T-cell (primary cell): Measurements from ENCODE around the gene IL36A. TPM values are rescaled to one million over a fixed set of nuclear protein-coding genes. Genes with fewer than 3 reads are reported as not detected.

Experiments
- ATAC-seq, 4 experiments: fragments of 200-7000 bp in 3 of 4; fragments of 150-1000 bp in 1 of 4; cut with Tn5 transposase; replicated peaks in 1 of 4; 1 replicate in 3 of 4; 2 replicates in 1 of 4; pipeline ENCODE4 v1.10.0; 2021; ENCODE audit warnings: moderate library complexity in 3 of 4, mild to moderate bottlenecking in 2 of 4, moderate number of reproducible peaks in 1 of 4
- CTCF ChIA-PET, 2 donors: fragments of 300-600 bp; sonication (Branson Sonifier 250); formaldehyde crosslinking; loops; one replicate each; lab custom pipeline; 2022; ENCODE audit warnings: antibody characterized with exemption in 2 of 2; lab: Charles Lee
- POLR2A ChIA-PET, 2 donors: fragments of 300-600 bp; sonication (Branson Sonifier 250); formaldehyde crosslinking; loops; one replicate each; lab custom pipeline; 2022; ENCODE audit warnings: antibody characterized with exemption in 2 of 2; lab: Charles Lee
- DNase-seq, 35 experiments: peaks; one replicate each; pipeline versions ENCODE4 v3.0.0 to v3.0.0-alpha.2; 2013 to 2023
- H3K27ac ChIP-seq: one replicate; pipeline ENCODE4 v1.5.1; 2013; ENCODE audit warnings: low read length
- H3K27me3 ChIP-seq, 2 experiments: replicated peaks in 1 of 2; 1 replicate in 1 of 2; 2 replicates in 1 of 2; pipeline versions ENCODE4 v1.6.1 to v1.7.0; 2013; ENCODE audit warnings: low read length in 1 of 2, mixed read lengths in 1 of 2; ENCODE audit not compliant: control insufficient read depth in 2 of 2, insufficient read depth in 2 of 2; ENCODE audit errors: extremely low read depth in 1 of 2
- H3K36me3 ChIP-seq, 2 donors: 1 replicate in 1 of 2; 2 replicates in 1 of 2; pipeline versions ENCODE4 v1.6.1 to v1.7.0; 2013; ENCODE audit warnings: low read length in 1 of 2; ENCODE audit not compliant: control insufficient read depth in 2 of 2, insufficient read depth in 1 of 2; ENCODE audit errors: extremely low read depth in 1 of 2
- H3K4me1 ChIP-seq, 2 experiments: 1 replicate in 1 of 2; 2 replicates in 1 of 2; pipeline versions ENCODE4 v1.6.1 to v1.7.0; 2013; ENCODE audit warnings: low read length in 2 of 2, mixed read lengths in 1 of 2; ENCODE audit not compliant: insufficient read depth in 2 of 2, control insufficient read depth in 1 of 2; ENCODE audit errors: extremely low read depth in 1 of 2
- H3K4me3 ChIP-seq, 2 donors: 1 replicate in 1 of 2; 2 replicates in 1 of 2; pipeline versions ENCODE4 v1.5.1 to v1.7.0; 2013; ENCODE audit warnings: mild to moderate bottlenecking in 2 of 2, low read length in 1 of 2, moderate library complexity in 1 of 2; ENCODE audit not compliant: control insufficient read depth in 1 of 2; ENCODE audit errors: extremely low read depth in 1 of 2
- H3K9me3 ChIP-seq: 2 replicates; pipeline ENCODE4 v1.7.0; 2013
- H3K27ac Mint-ChIP-seq, 2 donors: one replicate each; pipeline ENCODE4 v1.8.0; 2020 to 2021; ENCODE audit warnings: mild to moderate bottlenecking in 2 of 2, mixed read lengths in 2 of 2
- H3K27me3 Mint-ChIP-seq, 2 donors: one replicate each; pipeline ENCODE4 v1.8.0; 2021 to 2022; ENCODE audit warnings: mixed read lengths in 2 of 2
- H3K36me3 Mint-ChIP-seq: one replicate; pipeline ENCODE4 v1.8.0; 2021; ENCODE audit warnings: mixed read lengths
- H3K4me1 Mint-ChIP-seq, 3 donors: one replicate each; pipeline ENCODE4 v1.8.0; 2020 to 2022; ENCODE audit warnings: mixed read lengths in 3 of 3, mild to moderate bottlenecking in 1 of 3
- H3K4me3 Mint-ChIP-seq, 3 donors: one replicate each; pipeline ENCODE4 v1.8.0; 2020 to 2022; ENCODE audit warnings: mild to moderate bottlenecking in 3 of 3, mixed read lengths in 3 of 3, moderate library complexity in 3 of 3
- H3K9me3 Mint-ChIP-seq, 3 donors: one replicate each; pipeline ENCODE4 v1.8.0; 2020 to 2022; ENCODE audit warnings: mixed read lengths in 3 of 3
- WGBS: methylation state at CpG from one replicate; pipeline ENCODE4 v1.1.5; 2013; ENCODE audit warnings: missing lambda C conversion rate; ENCODE audit not compliant: insufficient coverage; 5-methylcytosine and 5-hydroxymethylcytosine counted together
- total RNA-seq, 35 experiments: library from RNA in 6 of 35; stranded (reverse) in 6 of 35; fragments of 120-200 nt in 1 of 35; gene quantifications; one replicate each; pipeline versions ENCODE4 v1.2.1 to v1.2.4 and lab custom pipeline; 2013 to 2026

The IL36A gene
- total RNA-seq, 5 donors from 2014 or later (not counting 1 experiment from before 2014, with no cell fraction given): 0.32 to 0.60 (median 0.58) TPM; not detected in 1

- no peaks in the 10 kb centered on the region for H3K36me3 Mint-ChIP-seq
- POLR2A ChIA-PET: no interaction called here
- Histone ChIP-seq H3K36me3 (no peaks in the 10 kb centered on the region), H3K4me1 (no peaks in the 10 kb centered on the region), H3K27me3 (peaks cover 0 to 8% of the 10 kb centered on the region in 2 experiments), H3K4me3 (no peak overlapping the region), H3K27ac (no peak overlapping the region), H3K9me3 (no peaks in the 10 kb centered on the region)
- no peaks in the 10 kb centered on the region for H3K4me1 Mint-ChIP-seq
- no peak for DNase-seq
- no peak overlapping the region for H3K4me3 Mint-ChIP-seq
- H3K27ac Mint-ChIP-seq: no peak overlapping the region
- no peak for ATAC-seq
- WGBS: no CpG with 5 or more reads among the region's 3 CpGs
- CTCF ChIA-PET: no interaction called here
- H3K27me3 Mint-ChIP-seq: no peaks in the 10 kb centered on the region
- H3K9me3 Mint-ChIP-seq: no peaks in the 10 kb centered on the region
Measured at GRCh38 chr2:112962308-112963175, 42.7 kb upstream of the IL36A start.

- H3K27ac Mint-ChIP-seq: no peak overlapping the region
- H3K9me3 ChIP-seq: no peaks in the 10 kb centered on the region
- H3K4me3 ChIP-seq: no peak overlapping the region
- no peak overlapping the region for H3K27ac ChIP-seq
- H3K36me3 ChIP-seq: no peaks in the 10 kb centered on the region
- H3K27me3 Mint-ChIP-seq: no peaks in the 10 kb centered on the region
- peaks cover 5 to 9% (median 8%) of the 10 kb centered on the region in 3 donors for H3K4me1 Mint-ChIP-seq
- peaks cover 2 to 6% of the 10 kb centered on the region in 2 experiments for H3K4me1 ChIP-seq
- H3K27me3 ChIP-seq: no peaks in the 10 kb centered on the region
- DNase-seq: no peak
- no CpG with 5 or more reads among the region's 2 CpGs for WGBS
- ChIA-PET CTCF (interaction anchor here in 1 of 2 donors (0.8 kb wide), 1 partner anchor 12 kb away, joined by 4 read pairs; no protein-coding TSS in a partner anchor), POLR2A (no interaction called here)
- no peak for ATAC-seq
- H3K36me3 Mint-ChIP-seq: no peaks in the 10 kb centered on the region
- peaks cover 0 to 5% (median 0%) of the 10 kb centered on the region in 3 donors for H3K9me3 Mint-ChIP-seq
- H3K4me3 Mint-ChIP-seq: no peak overlapping the region
Measured at GRCh38 chr2:112967023-112967422, 38.2 kb upstream of the IL36A start.

GRCh38 chr2:112972423-112973086 lies 32.7 kb upstream of the IL36A start:
- no peak for ATAC-seq
- Mint-ChIP-seq H3K9me3 (peaks cover 0 to 5% (median 0%) of the 10 kb centered on the region in 3 donors), H3K36me3 (no peaks in the 10 kb centered on the region), H3K4me1 (peaks cover 5 to 18% (median 16%) of the 10 kb centered on the region in 3 donors), H3K27me3 (peaks cover 0 to 6% of the 10 kb centered on the region in 2 donors), H3K4me3 (no peak overlapping the region), H3K27ac (no peak overlapping the region)
- CTCF ChIA-PET: no interaction called here
- H3K27me3 ChIP-seq: peaks cover 0 to 6% of the 10 kb centered on the region in 2 experiments
- no peak overlapping the region for H3K27ac ChIP-seq
- no peak overlapping the region for H3K4me3 ChIP-seq
- WGBS: 90% methylated on average over 2 of the region's 5 CpGs
- no peaks in the 10 kb centered on the region for H3K36me3 ChIP-seq
- DNase-seq: no peak
- H3K9me3 ChIP-seq: no peaks in the 10 kb centered on the region
- POLR2A ChIA-PET: no interaction called here
- H3K4me1 ChIP-seq: peaks cover 5 to 11% of the 10 kb centered on the region in 2 experiments

DNA sequence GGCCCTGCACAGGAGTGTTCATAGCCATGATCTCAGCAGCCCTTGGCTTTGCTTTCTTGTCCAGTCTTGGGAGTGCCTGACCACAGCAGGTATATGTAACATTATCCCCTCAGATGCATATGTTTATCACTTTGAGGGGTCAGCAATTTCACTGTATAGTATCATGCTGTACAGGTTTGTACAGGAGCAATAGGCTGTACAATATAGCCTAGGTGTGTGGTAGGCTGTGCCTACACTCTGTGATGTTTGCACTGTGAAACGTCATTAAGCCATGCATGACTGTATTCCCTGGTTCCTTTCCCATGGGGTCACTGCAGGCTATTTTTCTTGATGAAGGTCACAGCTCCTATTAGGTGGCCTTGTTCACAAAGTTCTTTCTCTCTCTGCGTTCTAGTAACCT lies 32.1 kb upstream of the IL36A start:
- POLR2A ChIA-PET: no interaction called here
- WGBS: 90% methylated on average over 1 of the region's 2 CpGs

DNA sequence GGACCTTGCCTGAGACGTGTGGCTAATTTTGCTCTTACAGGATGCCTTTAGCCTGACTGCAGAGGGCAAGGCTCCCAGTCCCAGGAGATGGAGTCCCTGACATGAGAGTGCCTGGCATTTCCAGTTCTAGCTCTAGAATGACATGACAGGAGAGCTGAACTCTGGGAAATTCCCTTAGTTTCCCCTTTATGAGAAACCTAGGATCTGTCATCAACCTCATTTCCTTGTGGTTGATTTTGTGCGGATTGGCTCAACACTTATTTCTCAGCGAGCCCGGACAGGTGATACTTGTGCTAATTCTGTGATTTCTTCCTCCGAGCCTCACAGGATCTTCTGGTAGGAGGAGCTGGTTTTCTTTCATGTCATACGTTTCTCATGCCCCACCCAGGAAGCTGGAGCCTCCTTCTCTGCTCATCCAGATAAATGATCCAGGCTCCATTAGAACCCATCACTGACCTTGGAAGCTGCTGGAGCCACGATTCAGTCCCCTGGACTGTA lies 27.7 kb upstream of the IL36A start, which contains the start of gene IL36G:
TSS of gene IL36G (plus strand) at position 448 of the 498 bp plus-strand sequence. CDS start 633 bp downstream, outside the sequence.
- WGBS: 50% methylated on average over 1 of the region's 7 CpGs
- H3K4me1 Mint-ChIP-seq: peaks cover 4 to 35% (median 26%) of the 10 kb centered on the region in 3 donors
- H3K4me3 ChIP-seq: no peak within 1 kb of the TSS
- H3K36me3 Mint-ChIP-seq: no peaks in the 10 kb centered on the region
- no peak within 1 kb of the TSS for H3K4me3 Mint-ChIP-seq
- CTCF ChIA-PET: no interaction called here
- no peak for DNase-seq
- H3K36me3 ChIP-seq: no peaks in the 10 kb centered on the region
- H3K27me3 Mint-ChIP-seq: peaks cover 0 to 6% of the 10 kb centered on the region in 2 donors
- no peak within 1 kb of the TSS for H3K27ac ChIP-seq
- no peaks in the 10 kb centered on the region for H3K9me3 ChIP-seq
- no peaks in the 10 kb centered on the region for H3K9me3 Mint-ChIP-seq
- no peak for ATAC-seq
- no peak within 1 kb of the TSS for H3K27ac Mint-ChIP-seq
- POLR2A ChIA-PET: no interaction called here
- H3K4me1 ChIP-seq: peaks cover 15 to 24% of the 10 kb centered on the region in 2 experiments
- peaks cover 0 to 8% of the 10 kb centered on the region in 2 experiments for H3K27me3 ChIP-seq

More for the DNA sequence above, 32.1 kb upstream of the IL36A start:
- Histone ChIP-seq H3K27ac (no peak overlapping the region), H3K27me3 (peaks cover 0 to 10% of the 10 kb centered on the region in 2 experiments), H3K9me3 (no peaks in the 10 kb centered on the region), H3K4me1 (peaks cover 6 to 14% of the 10 kb centered on the region in 2 experiments), H3K36me3 (no peaks in the 10 kb centered on the region), H3K4me3 (no peak overlapping the region)
- Mint-ChIP-seq H3K27ac (no peak overlapping the region), H3K4me3 (no peak overlapping the region), H3K36me3 (no peaks in the 10 kb centered on the region), H3K9me3 (peaks cover 0 to 5% (median 0%) of the 10 kb centered on the region in 3 donors), H3K27me3 (peaks cover 0 to 6% of the 10 kb centered on the region in 2 donors), H3K4me1 (peaks cover 5 to 24% (median 16%) of the 10 kb centered on the region in 3 donors)
- ATAC-seq (no peak), DNase-seq (no peak)
- CTCF ChIA-PET: no interaction called here

- ATAC-seq (no peak), DNase-seq (no peak)
- peaks cover 17 to 28% of the 10 kb centered on the region in 2 experiments for H3K4me1 ChIP-seq
- ChIA-PET CTCF (interaction anchor here in 1 of 2 donors (0.6 kb wide), 3 partner anchors 158 to 210 kb away, joined by 3 to 7 read pairs (median 3); no protein-coding TSS in a partner anchor), POLR2A (no interaction called here)
- Mint-ChIP-seq H3K4me3 (no peak overlapping the region), H3K27ac (peak overlapping the region in 1 of 2 donors; percentile 71), H3K9me3 (no peaks in the 10 kb centered on the region), H3K4me1 (peaks cover 8 to 41% (median 29%) of the 10 kb centered on the region in 3 donors), H3K27me3 (peaks cover 0 to 6% of the 10 kb centered on the region in 2 donors), H3K36me3 (no peaks in the 10 kb centered on the region)
- H3K27ac ChIP-seq: no peak overlapping the region
- no peaks in the 10 kb centered on the region for H3K9me3 ChIP-seq
- H3K4me3 ChIP-seq: no peak overlapping the region
- peaks cover 0 to 8% of the 10 kb centered on the region in 2 experiments for H3K27me3 ChIP-seq
- H3K36me3 ChIP-seq: no peaks in the 10 kb centered on the region
- 100% methylated on average over 1 of the region's 1 CpG for WGBS
Measured at GRCh38 chr2:112979731-112980130, 25.5 kb upstream of the IL36A start.
